NCI-H146 treated with DMSO at 0.1 percent for 48 hours (cell line): ENCODE measurements around the gene LPIN3.

ENCODE experiments used
- DNase-seq: peaks from one replicate; lab custom pipeline; 2025; ENCODE audit not compliant: unreplicated experiment; lab: John Stamatoyannopoulos, UW

LPIN3 gene

GRCh38 chr20:41365777-41366545, 25.3 kb downstream of the LPIN3 start:
- no peak for DNase-seq

- DNase-seq = no peak
These were observed 26.1 kb downstream of the LPIN3 start, which contains the start of gene EMILIN3 for GRCh38 chr20:41366546-41367392. EMILIN3 (minus strand) TSS chr20:41366818; CDS start chr20:41366634, 184 bp downstream.

- no peak for DNase-seq
These were observed 26.7 kb downstream of the LPIN3 start for GRCh38 chr20:41367393-41367695.

- DNase-seq = no peak
These were observed 27.3 kb downstream of the LPIN3 start for GRCh38 chr20:41367956-41368355.

- DNase-seq = no peak
These were observed 29.1 kb downstream of the LPIN3 start for GRCh38 chr20:41369673-41370072.

DNA sequence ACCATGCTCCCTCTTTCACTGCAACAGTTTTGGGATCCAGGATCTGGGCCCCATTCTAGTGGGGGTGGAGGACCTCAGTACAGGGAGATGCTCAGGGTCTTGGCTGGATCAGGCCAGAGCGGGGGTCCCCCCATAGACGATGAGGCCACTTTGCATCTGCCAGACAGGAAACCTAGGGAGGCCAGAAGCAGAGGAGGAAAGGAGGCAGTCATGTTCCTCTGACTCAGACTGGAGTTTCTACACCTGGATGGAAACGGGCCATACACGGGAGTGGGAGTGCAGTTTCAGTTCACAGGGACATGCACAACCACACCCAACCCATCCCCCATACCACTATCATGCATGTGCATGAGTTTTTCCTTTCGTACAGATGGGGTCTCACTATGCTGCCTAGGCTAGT, 29.6 kb downstream of the LPIN3 start:
- no peak for DNase-seq

DNA sequence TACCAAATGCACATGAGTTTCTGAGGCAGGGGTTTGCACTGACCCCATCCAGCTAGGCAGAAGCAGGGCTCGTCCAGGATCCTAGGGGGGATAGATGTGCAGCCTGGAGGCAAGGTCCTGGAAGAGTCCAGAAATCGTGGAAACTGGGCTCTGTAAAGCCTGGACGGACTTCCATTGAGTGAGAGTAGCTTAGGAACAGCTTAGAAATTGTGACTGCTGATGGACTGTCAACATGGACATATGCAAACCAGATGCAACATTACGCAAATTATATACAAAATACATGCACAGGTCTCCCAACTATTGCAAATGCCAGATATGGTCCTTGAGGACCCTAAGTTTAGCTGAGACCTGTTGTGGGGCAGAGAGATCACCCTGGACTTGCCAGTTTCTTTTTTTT, 30.8 kb downstream of the LPIN3 start:
- DNase-seq = no peak

DNA sequence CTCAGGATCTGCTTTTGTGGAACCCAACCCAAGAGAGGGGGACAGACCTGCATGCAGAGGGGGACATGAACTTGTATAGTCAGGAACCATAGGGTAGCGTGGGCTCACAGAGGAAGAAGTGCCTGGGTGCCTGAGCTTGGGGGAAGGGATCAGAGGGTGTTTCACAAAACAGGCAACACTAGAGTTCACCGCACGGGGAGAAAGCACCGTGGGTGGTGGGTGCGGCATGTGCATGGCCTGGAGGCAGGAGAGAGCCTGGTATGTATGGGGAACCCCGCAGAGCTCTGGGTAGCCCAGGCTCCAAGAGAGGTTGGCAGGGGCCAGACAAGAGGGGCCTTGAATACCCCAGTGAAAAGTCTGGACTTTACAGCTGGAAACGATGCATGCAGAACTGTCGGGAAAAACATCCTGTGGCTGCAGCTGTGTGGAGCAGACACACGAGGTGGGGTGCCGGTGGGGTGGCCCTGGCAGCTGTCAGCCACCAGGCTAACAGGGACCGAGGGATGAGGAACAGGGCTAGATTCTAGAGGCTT, 32.7 kb downstream of the LPIN3 start:
- DNase-seq = no peak

DNA sequence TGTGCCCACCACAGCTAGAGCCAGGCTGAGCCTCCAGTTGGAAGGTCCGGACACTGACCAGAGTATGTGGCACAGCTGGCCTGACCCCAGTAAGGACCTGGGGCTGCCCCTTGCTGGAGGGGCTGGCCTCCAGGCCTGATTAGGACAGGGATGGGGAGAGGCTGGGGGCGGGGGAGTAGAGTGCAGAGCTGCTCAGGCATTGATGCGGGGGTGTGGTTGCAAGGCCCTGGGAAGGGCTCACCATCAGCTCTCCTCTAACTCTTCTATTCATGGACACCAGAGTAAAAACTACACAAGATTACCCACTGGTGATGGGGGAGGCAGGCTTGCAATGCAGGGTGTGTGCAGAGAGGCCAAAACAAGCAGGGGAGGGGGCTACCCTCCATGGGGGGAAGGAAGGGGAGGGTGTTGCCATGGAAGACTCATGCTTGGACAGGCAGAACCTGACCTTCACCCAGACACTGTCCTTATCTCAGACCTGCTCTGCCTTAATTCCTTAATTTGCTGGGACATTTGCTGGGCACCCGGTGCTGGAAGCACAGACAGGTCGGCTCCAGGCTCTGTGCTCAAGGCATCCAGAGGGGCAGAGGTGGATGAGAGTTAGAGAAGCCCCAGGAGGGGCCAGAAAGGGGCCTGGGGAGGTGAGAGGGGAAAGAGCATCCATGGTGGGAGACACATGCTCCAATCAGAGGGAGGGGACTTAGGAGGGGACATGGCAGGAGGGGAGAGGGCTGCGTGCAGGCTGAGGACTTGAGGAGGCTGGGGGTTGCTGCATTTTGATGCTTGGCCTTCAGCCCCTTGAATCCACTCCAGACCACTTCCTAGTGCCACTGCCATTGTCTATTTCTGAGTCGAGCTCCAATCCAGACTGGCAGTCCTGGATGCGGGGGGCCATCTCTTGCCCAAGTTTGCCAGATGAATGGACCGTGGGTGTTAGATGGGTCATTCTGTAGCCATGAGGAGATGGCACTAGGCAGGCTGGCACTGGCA, 33.6 kb downstream of the LPIN3 start:
- no peak for DNase-seq

DNA sequence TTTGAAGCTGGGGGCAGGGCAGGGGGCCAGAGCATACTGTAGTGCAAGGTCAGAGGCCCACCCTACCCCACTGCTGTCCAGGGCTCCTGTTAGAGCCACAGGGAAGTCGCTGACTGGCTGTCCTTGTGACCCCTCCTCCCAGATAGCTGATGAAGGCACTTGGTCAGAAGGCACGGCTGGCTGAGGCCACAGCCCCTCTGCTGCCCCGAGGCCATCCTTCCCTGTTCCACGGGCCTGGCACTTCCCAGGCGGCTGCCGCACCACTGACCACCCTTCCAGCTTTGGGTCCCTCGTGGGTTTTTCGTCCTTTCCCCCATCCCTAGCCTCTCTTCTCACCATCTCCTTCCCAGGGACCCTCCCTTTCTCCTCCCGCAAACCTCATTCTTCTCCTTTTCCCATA, 35.2 kb downstream of the LPIN3 start:
- no peak for DNase-seq

- no peak for DNase-seq
These were observed 35.7 kb downstream of the LPIN3 start for GRCh38 chr20:41376349-41376748.

DNA sequence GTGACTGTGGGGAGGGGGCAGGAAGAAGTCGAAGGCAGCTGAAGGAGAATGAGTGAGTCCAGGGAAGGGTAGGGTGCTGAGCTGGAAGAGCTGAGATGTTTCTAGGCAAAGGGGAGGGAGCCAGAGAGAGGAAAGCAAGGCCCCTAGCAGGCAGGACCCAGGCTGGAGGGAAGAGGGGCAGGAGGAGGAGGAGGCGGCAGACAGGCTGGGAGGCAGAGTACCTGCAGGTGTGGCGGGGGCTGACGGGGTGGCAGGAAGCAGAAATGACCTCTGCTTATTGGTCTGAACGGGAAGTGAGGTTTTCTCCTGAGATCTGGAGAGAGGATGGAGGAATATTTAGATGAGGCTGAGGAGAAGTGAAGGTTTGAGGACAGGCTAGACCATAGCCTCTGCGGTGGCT, 36.7 kb downstream of the LPIN3 start:
- DNase-seq = no peak

- no peak for DNase-seq
These were observed 38.9 kb downstream of the LPIN3 start for GRCh38 chr20:41379551-41379950.

- no peak for DNase-seq
These were observed 40.1 kb downstream of the LPIN3 start for GRCh38 chr20:41380551-41381193.

DNA sequence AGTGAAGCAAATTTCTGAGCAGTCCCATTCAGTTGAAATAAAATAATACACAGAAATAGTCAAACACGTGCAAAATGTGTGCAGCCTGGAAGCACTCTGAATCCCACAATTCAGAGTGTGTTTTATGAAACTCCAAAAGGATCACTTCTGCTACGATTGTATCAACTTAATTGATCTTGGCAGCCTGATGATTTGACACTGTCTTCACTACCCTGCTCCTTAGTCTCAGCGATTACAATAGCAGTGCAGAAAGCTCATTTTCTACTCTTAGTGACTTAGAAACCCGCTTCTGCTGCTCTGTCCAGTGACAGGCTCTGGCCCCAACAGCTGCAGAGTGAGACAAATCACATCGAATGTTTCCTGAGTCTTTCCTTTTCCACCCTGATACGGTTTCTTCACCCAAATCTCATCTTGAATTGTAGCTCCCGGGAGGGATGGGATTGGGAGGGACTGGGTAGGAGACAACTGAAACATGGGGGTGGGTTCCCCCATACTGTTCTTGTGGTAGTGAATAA, 42.2 kb downstream of the LPIN3 start:
- no peak for DNase-seq

DNA sequence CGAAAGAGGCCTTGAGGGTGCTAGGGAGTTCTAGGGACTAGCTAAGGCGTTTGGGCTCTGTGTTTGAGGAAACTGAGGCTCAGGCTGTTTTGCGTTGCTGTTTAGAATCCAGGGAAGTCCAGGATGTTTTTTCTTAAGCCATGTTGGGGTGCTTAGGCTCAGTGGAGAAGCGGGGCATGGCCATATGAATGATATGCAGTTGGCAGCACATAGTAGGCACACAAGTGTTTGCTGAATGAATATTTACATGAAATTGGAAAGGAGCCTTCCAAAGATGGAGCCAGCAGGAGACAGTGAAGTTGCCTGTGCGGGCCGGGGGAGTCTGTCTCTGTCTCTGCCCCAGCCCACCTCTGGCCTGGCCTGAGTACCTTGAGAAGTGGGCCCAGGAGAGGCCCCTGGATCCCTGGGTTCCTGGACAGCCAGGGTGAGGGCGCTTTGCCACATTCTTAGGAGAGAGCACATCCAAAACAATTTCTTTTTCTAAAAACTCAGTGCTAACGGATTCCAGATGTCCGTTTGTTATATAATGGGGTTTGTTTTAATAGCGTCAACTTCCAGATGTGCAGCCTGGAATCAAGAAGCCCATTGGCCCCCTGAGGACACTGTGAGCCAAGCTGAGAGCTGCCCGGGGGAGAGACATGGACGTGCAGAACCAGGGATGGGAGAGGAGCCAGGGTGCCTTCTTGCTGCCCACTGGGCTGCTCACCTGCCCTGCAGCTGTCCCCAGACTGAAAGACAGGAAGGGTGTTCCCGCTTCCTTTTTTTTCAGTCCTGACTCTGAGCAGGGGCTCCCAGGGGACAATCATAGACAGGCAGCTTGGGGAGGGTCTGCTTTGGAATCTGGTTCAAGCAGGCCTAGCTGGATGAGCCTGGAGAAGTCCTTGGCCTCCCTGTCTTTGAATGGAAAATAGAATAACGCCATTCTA, 46.1 kb downstream of the LPIN3 start:
- no peak for DNase-seq

- no peak for DNase-seq
These were observed 46.8 kb downstream of the LPIN3 start for GRCh38 chr20:41387444-41387851.

- no peak for DNase-seq
These were observed 50.3 kb downstream of the LPIN3 start for GRCh38 chr20:41390889-41391288.

DNA sequence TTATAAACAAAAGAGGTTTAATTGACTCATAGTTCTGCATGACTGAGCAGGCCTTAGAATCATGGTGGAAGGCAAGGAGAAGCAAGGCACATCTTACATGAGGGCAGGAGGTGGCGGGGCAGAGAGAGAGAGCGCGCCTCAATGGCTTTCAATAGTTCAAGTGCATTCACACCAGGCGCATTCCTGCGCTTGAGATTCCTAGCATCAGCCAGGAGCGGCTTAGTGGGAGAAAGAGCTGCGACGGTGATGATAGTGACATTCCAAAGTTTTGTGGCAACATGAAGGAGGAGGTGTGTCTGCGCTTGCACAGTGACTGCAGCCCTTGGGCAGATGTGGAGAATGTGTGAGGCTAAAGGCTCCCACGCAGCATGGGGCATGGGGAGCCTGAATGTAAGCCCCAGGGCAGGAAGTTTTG, 51.0 kb downstream of the LPIN3 start:
- DNase-seq = no peak
